ENCODE measurements around the gene KRTAP13-1.

DNA sequence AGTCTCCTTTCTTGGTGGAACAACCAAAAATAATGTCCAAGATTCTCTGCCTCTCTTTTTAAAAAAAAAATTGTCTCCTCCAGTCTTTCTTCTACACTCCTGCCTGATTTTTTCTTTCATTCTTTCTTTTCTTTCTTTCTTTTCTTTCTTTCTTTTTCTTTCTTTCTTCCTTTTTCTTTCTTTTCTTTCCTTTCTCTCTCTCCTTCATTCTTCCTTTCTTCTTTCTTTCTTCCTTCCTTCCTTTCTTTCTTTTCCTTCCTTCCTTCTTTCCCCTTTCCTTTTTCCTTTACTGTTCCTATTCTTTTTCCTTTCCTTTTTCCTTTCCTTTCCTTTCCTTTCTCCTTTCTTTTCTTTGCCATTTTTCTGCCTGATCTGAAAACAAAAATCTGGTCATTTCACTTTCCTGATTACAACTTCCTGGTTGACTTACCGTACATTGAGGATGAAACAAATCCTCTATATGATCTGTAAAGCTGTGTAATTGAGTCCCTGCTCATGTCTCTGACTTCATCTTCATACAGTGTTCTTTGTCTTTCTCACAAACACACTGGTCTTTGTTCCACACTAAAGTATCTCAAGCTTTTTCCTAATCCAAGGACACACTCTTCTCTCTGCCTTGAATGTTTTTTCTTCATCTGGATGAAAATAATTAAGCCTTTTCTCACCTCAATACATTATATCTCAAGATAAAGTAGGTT lies 41.4 kb upstream of the KRTAP13-1 start:
- TF ChIP-seq, protein P1, sequence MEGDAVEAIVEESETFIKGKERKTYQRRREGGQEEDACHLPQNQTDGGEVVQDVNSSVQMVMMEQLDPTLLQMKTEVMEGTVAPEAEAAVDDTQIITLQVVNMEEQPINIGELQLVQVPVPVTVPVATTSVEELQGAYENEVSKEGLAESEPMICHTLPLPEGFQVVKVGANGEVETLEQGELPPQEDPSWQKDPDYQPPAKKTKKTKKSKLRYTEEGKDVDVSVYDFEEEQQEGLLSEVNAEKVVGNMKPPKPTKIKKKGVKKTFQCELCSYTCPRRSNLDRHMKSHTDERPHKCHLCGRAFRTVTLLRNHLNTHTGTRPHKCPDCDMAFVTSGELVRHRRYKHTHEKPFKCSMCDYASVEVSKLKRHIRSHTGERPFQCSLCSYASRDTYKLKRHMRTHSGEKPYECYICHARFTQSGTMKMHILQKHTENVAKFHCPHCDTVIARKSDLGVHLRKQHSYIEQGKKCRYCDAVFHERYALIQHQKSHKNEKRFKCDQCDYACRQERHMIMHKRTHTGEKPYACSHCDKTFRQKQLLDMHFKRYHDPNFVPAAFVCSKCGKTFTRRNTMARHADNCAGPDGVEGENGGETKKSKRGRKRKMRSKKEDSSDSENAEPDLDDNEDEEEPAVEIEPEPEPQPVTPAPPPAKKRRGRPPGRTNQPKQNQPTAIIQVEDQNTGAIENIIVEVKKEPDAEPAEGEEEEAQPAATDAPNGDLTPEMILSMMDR (IDR thresholded peaks at IDR 0.05; ENCODE audit: insufficient read depth, low read length): no peak
- TF ChIP-seq, protein P2, sequence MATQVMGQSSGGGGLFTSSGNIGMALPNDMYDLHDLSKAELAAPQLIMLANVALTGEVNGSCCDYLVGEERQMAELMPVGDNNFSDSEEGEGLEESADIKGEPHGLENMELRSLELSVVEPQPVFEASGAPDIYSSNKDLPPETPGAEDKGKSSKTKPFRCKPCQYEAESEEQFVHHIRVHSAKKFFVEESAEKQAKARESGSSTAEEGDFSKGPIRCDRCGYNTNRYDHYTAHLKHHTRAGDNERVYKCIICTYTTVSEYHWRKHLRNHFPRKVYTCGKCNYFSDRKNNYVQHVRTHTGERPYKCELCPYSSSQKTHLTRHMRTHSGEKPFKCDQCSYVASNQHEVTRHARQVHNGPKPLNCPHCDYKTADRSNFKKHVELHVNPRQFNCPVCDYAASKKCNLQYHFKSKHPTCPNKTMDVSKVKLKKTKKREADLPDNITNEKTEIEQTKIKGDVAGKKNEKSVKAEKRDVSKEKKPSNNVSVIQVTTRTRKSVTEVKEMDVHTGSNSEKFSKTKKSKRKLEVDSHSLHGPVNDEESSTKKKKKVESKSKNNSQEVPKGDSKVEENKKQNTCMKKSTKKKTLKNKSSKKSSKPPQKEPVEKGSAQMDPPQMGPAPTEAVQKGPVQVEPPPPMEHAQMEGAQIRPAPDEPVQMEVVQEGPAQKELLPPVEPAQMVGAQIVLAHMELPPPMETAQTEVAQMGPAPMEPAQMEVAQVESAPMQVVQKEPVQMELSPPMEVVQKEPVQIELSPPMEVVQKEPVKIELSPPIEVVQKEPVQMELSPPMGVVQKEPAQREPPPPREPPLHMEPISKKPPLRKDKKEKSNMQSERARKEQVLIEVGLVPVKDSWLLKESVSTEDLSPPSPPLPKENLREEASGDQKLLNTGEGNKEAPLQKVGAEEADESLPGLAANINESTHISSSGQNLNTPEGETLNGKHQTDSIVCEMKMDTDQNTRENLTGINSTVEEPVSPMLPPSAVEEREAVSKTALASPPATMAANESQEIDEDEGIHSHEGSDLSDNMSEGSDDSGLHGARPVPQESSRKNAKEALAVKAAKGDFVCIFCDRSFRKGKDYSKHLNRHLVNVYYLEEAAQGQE (IDR thresholded peaks at IDR 0.05; ENCODE audit: insufficient replicate concordance, low read depth): no peak
- TF ChIP-seq POLR2AphosphoS5 (IDR thresholded peaks at IDR 0.05; ENCODE audit: low read depth) (no peak), GABPA (IDR thresholded peaks at IDR 0.05; ENCODE audit: low read depth) (no peak), SPI1 (IDR thresholded peaks at IDR 0.05; ENCODE audit: borderline replicate concordance, low read depth) (no peak)

All from HL-60 (cell line).